Measurements from ENCODE around the gene CDRT15. TPM values are rescaled to one million over a fixed set of nuclear protein-coding genes. Genes with fewer than 3 reads are reported as not detected.
"Not testable (repeated sequence)": the region's sequence is repeated elsewhere in the genome, so short reads cannot be mapped to it uniquely, and the experiment has no call there.

CDRT15 gene
- total and polyA plus RNA-seq, 3 experiments from 2014 or later: not detected

GRCh38 chr17:14196377-14196997 is 40.2 kb downstream of the CDRT15 start:
- POLR2A ChIA-PET: no interaction called here
- Mint-ChIP-seq H3K4me3 (peak overlapping the region; percentile 41 to 80 (median 63)), H3K4me1 (peaks cover 83 to 93% (median 93%) of the 10 kb centered on the region in 3 donors), H3K27ac (peak overlapping the region; percentile 84 to 96 (median 93)), H3K27me3 (no peaks in the 10 kb centered on the region), H3K36me3 (peaks cover 0 to 3% (median 1%) of the 10 kb centered on the region in 3 donors), H3K9me3 (no peaks in the 10 kb centered on the region)
- CTCF ChIA-PET: interaction anchor here (0.9 to 1.3 kb wide), 3 partner anchors 83 to 104 kb away, joined by 3 to 4 read pairs (median 4); partner anchors contain the start of gene HS3ST3B1
- H3K9me3 ChIP-seq (ENCODE audit: low read length): no peaks in the 10 kb centered on the region
- peaks cover 85% of the 10 kb centered on the region for H3K4me1 ChIP-seq (ENCODE audit: insufficient read depth, low read length)
- no peak overlapping the region for H3K27ac ChIP-seq (ENCODE audit: low read depth, low read length)
- H3K4me3 ChIP-seq (ENCODE audit: low read length): peak overlapping the region; percentile 30
- no peaks in the 10 kb centered on the region for H3K27me3 ChIP-seq (ENCODE audit: insufficient read depth, low read length, poor library complexity, severe bottlenecking)
- no peaks in the 10 kb centered on the region for H3K36me3 ChIP-seq (ENCODE audit: insufficient read depth, low read length)
- no peak for DNase-seq

GRCh38 chr17:14192636-14193344 is 43.9 kb downstream of the CDRT15 start:
- H3K4me1 ChIP-seq (ENCODE audit: insufficient read depth, low read length): peaks cover 57% of the 10 kb centered on the region
- H3K27ac ChIP-seq (ENCODE audit: low read depth, low read length); H3K27me3 ChIP-seq (ENCODE audit: insufficient read depth, low read length, poor library complexity, severe bottlenecking); H3K9me3 Mint-ChIP-seq; DNase-seq; H3K36me3 ChIP-seq (ENCODE audit: insufficient read depth, low read length); H3K27me3 Mint-ChIP-seq; H3K4me3 ChIP-seq (ENCODE audit: low read length); POLR2A ChIA-PET; H3K9me3 ChIP-seq (ENCODE audit: low read length); CTCF ChIA-PET; H3K36me3 Mint-ChIP-seq: not testable (repeated sequence)
- Mint-ChIP-seq H3K27ac (peak overlapping the region; percentile 59 to 92 (median 82)), H3K4me1 (peaks cover 64 to 76% (median 75%) of the 10 kb centered on the region in 3 donors), H3K4me3 (peak overlapping the region; percentile 46 to 91 (median 80))

GRCh38 chr17:14192039-14192438 is 44.6 kb downstream of the CDRT15 start:
- H3K36me3 ChIP-seq (ENCODE audit: insufficient read depth, low read length); CTCF ChIA-PET; H3K27me3 ChIP-seq (ENCODE audit: insufficient read depth, low read length, poor library complexity, severe bottlenecking); POLR2A ChIA-PET; H3K9me3 Mint-ChIP-seq; H3K4me3 ChIP-seq (ENCODE audit: low read length); H3K27me3 Mint-ChIP-seq; DNase-seq; H3K36me3 Mint-ChIP-seq; H3K9me3 ChIP-seq (ENCODE audit: low read length); H3K27ac ChIP-seq (ENCODE audit: low read depth, low read length): not testable (repeated sequence)
- H3K4me1 Mint-ChIP-seq: peaks cover 56 to 68% (median 67%) of the 10 kb centered on the region in 3 donors
- peak overlapping the region; percentile 2 to 77 (median 56) for H3K4me3 Mint-ChIP-seq
- peak overlapping the region in 6 of 8 donors; percentile 48 to 82 (median 76) for H3K27ac Mint-ChIP-seq
- peaks cover 50% of the 10 kb centered on the region for H3K4me1 ChIP-seq (ENCODE audit: insufficient read depth, low read length)

- H3K27me3 Mint-ChIP-seq; H3K9me3 ChIP-seq (ENCODE audit: low read length); DNase-seq; H3K4me3 ChIP-seq (ENCODE audit: low read length); H3K36me3 ChIP-seq (ENCODE audit: insufficient read depth, low read length); POLR2A ChIA-PET; H3K9me3 Mint-ChIP-seq; H3K27ac ChIP-seq (ENCODE audit: low read depth, low read length); CTCF ChIA-PET; H3K27me3 ChIP-seq (ENCODE audit: insufficient read depth, low read length, poor library complexity, severe bottlenecking); H3K36me3 Mint-ChIP-seq: not testable (repeated sequence)
- Mint-ChIP-seq H3K27ac (peak overlapping the region in 2 of 8 donors; percentile 40 to 52), H3K4me3 (peak overlapping the region in 1 of 7 donors; percentile 69), H3K4me1 (peaks cover 52 to 64% (median 62%) of the 10 kb centered on the region in 3 donors)
- H3K4me1 ChIP-seq (ENCODE audit: insufficient read depth, low read length): peaks cover 44% of the 10 kb centered on the region
Measured at GRCh38 chr17:14191469-14191868, 45.2 kb downstream of the CDRT15 start.

GRCh38 chr17:14190774-14191173 is 45.9 kb downstream of the CDRT15 start:
- POLR2A ChIA-PET: not testable (repeated sequence)
- peaks cover 45 to 62% (median 55%) of the 10 kb centered on the region in 3 donors for H3K4me1 Mint-ChIP-seq
- peaks cover 37% of the 10 kb centered on the region for H3K4me1 ChIP-seq (ENCODE audit: insufficient read depth, low read length)

GRCh38 chr17:14186443-14186842 is 50.2 kb downstream of the CDRT15 start:
- H3K36me3 Mint-ChIP-seq; H3K4me3 ChIP-seq (ENCODE audit: low read length); H3K9me3 ChIP-seq (ENCODE audit: low read length); POLR2A ChIA-PET; H3K4me1 ChIP-seq (ENCODE audit: insufficient read depth, low read length); H3K27me3 ChIP-seq (ENCODE audit: insufficient read depth, low read length, poor library complexity, severe bottlenecking); H3K27ac ChIP-seq (ENCODE audit: low read depth, low read length); H3K27me3 Mint-ChIP-seq; H3K9me3 Mint-ChIP-seq; CTCF ChIA-PET; H3K36me3 ChIP-seq (ENCODE audit: insufficient read depth, low read length); DNase-seq; H3K4me3 Mint-ChIP-seq: not testable (repeated sequence)
- Mint-ChIP-seq H3K4me1 (peaks cover 19 to 26% (median 26%) of the 10 kb centered on the region in 3 donors), H3K27ac (peak overlapping the region in 3 of 8 donors; percentile 7 to 57 (median 32))

More at GRCh38 chr17:14190774-14191173, 45.9 kb downstream of the CDRT15 start:
- H3K27ac Mint-ChIP-seq; H3K4me3 Mint-ChIP-seq; CTCF ChIA-PET; H3K9me3 Mint-ChIP-seq; DNase-seq; H3K4me3 ChIP-seq (ENCODE audit: low read length); H3K9me3 ChIP-seq (ENCODE audit: low read length); H3K36me3 Mint-ChIP-seq; H3K27me3 ChIP-seq (ENCODE audit: insufficient read depth, low read length, poor library complexity, severe bottlenecking); H3K27me3 Mint-ChIP-seq; H3K36me3 ChIP-seq (ENCODE audit: insufficient read depth, low read length); H3K27ac ChIP-seq (ENCODE audit: low read depth, low read length): not testable (repeated sequence)

Other genes with a start within 250 kb of the CDRT15 start
- gene COX10, start 167.4 kb downstream of the CDRT15 start, total RNA-seq: 10 to 100 TPM; 30.4 to 30.9 TPM
- gene COX10, start 167.4 kb downstream of the CDRT15 start, polyA plus RNA-seq: 19.9 TPM
- gene HS3ST3B1, start 64.2 kb upstream of the CDRT15 start, total RNA-seq: 1 to 10 TPM; 5.5 to 6.0 TPM
- 11.0 TPM for gene HS3ST3B1, start 64.2 kb upstream of the CDRT15 start, polyA plus RNA-seq